HCT116 (cell line): Measurements from ENCODE around the gene NCAPG. TPM values are rescaled to one million over a fixed set of nuclear protein-coding genes. Genes with fewer than 3 reads are reported as not detected.

Source experiments
- ATAC-seq: fragments of 200-7000 bp; cut with Tn5 transposase; 2 replicates; pipeline ENCODE4 v1.9.1; 2020; ENCODE audit warnings: mild to moderate bottlenecking, moderate library complexity
- BruUV-seq: library from RNA; stranded (reverse); fragments of 400-500 nt; replicated peaks from 2 replicates; lab custom pipeline; 2021; lab: Mats Ljungman, UMichigan
- CTCF ChIA-PET: fragments of 300-600 bp; sonication (Branson Sonifier 250); formaldehyde crosslinking; loops from one replicate; lab custom pipeline; 2021; ENCODE audit warnings: antibody characterized with exemption; lab: Charles Lee
- POLR2A ChIA-PET: fragments of 300-600, 350-600 bp; sonication (Branson Sonifier 250); formaldehyde crosslinking; loops from one replicate; lab custom pipeline; 2021; ENCODE audit warnings: antibody characterized with exemption; lab: Charles Lee
- RAD21 ChIA-PET, 2 experiments: fragments of 300-600 bp; sonication (Branson Sonifier 250); formaldehyde crosslinking; loops; one replicate each; lab custom pipeline; 2023; ENCODE audit warnings: low total read pairs in 2 of 2; ENCODE audit not compliant: uncharacterized antibody in 2 of 2, unreplicated experiment in 2 of 2, low non-redundant PET in 1 of 2; lab: Charles Lee
- DNase-seq: peaks from one replicate; pipeline ENCODE4 v3.0.0-alpha.2; 2010; ENCODE audit warnings: low read depth, low spot score
- H2AFZ ChIP-seq: fragments of 200-600 bp; shearing (Covaris generic), sonication (generic); 2 replicates; pipeline ENCODE4 v1.6.1; 2017; ENCODE audit warnings: low read depth, mixed run types, mixed read lengths, antibody characterized with exemption, low read length; ENCODE audit not compliant: poor library complexity, severe bottlenecking
- H3K27ac ChIP-seq: 2 replicates; pipeline ENCODE4 v1.5.1; 2012; ENCODE audit warnings: low read depth, low read length
- H3K27me3 ChIP-seq: fragments of 200-600 bp; sonication (generic); 2 replicates; pipeline ENCODE4 v1.6.1; 2016; ENCODE audit warnings: mixed run types, low read length, mixed read lengths; ENCODE audit not compliant: insufficient read depth
- H3K36me3 ChIP-seq, 2 experiments: fragments of 200-500 bp in 1 of 2; fragments of 200-600 bp in 1 of 2; sonication (Bioruptor generic) in 1 of 2; sonication (generic) in 1 of 2; 2 replicates each; pipeline versions ENCODE4 v1.5.1 to v1.6.1; 2014 to 2016; ENCODE audit warnings: low read length in 2 of 2, inconsistent platforms in 1 of 2, mixed read lengths in 1 of 2, mixed run types in 1 of 2; ENCODE audit not compliant: insufficient read depth in 2 of 2, control insufficient read depth in 1 of 2
- H3K4me1 ChIP-seq, 2 experiments: fragments of 200-600 bp in 1 of 2; sonication (generic) in 1 of 2; 2 replicates each; pipeline versions ENCODE4 v1.5.1 to v1.6.1; 2012 to 2017; ENCODE audit warnings: low read length in 2 of 2, inconsistent platforms in 1 of 2, mild to moderate bottlenecking in 1 of 2, mixed read lengths in 1 of 2, mixed run types in 1 of 2, moderate library complexity in 1 of 2; ENCODE audit not compliant: insufficient read depth in 2 of 2, control insufficient read depth in 1 of 2
- H3K4me2 ChIP-seq: fragments of 200-600 bp; sonication (generic); 2 replicates; pipeline ENCODE4 v1.6.1; 2017; ENCODE audit warnings: mixed run types, low read length, mixed read lengths
- H3K4me3 ChIP-seq, 2 experiments: fragments of 200-600 bp in 1 of 2; sonication (generic) in 1 of 2; replicated peaks in 1 of 2; 2 replicates each; pipeline ENCODE4 v1.5.1; 2011 to 2016; ENCODE audit warnings: low read length in 2 of 2, control low read depth in 1 of 2, low read depth in 1 of 2, mild to moderate bottlenecking in 1 of 2, mixed read lengths in 1 of 2, mixed run types in 1 of 2
- H3K79me2 ChIP-seq: fragments of 200-600 bp; sonication (generic); 2 replicates; pipeline ENCODE4 v1.6.1; 2017; ENCODE audit warnings: mild to moderate bottlenecking, mixed run types, low read length, moderate library complexity, mixed read lengths; ENCODE audit not compliant: insufficient read depth
- H3K9ac ChIP-seq: fragments of 200-600 bp; sonication (generic); 2 replicates; pipeline ENCODE4 v1.6.1; 2016; ENCODE audit warnings: low read length, mixed read lengths
- H3K9me2 ChIP-seq: fragments of 200-600 bp; sonication (generic), shearing (Covaris generic); 2 replicates; pipeline ENCODE4 v1.6.1; 2017; ENCODE audit warnings: mixed run types, mild to moderate bottlenecking, moderate library complexity; ENCODE audit not compliant: insufficient read depth
- H3K9me3 ChIP-seq, 2 experiments: fragments of 200-500 bp in 1 of 2; fragments of 200-600 bp in 1 of 2; sonication (Bioruptor generic) in 1 of 2; sonication (generic) in 1 of 2; 2 replicates each; pipeline ENCODE4 v1.6.1; 2014 to 2017; ENCODE audit warnings: low read length in 2 of 2, mixed read lengths in 2 of 2, inconsistent platforms in 1 of 2, low read depth in 1 of 2, mild to moderate bottlenecking in 1 of 2, mixed run types in 1 of 2, moderate library complexity in 1 of 2; ENCODE audit not compliant: control insufficient read depth in 1 of 2, insufficient read depth in 1 of 2
- H4K20me1 ChIP-seq: fragments of 200-600 bp; sonication (generic), shearing (Covaris generic); 2 replicates; pipeline ENCODE4 v1.6.1; 2017; ENCODE audit warnings: mixed run types, mild to moderate bottlenecking, moderate library complexity; ENCODE audit not compliant: insufficient read depth
- CBX3 ChIP-seq: IDR thresholded peaks from 2 replicates; pipeline ENCODE4 v1.6.1; 2012; ENCODE audit warnings: low read depth
- EZH2phosphoT487 ChIP-seq: fragments of 200-600 bp; IDR thresholded peaks from 2 replicates; pipeline ENCODE4 v1.6.1; 2018; ENCODE audit warnings: antibody characterized with exemption, borderline replicate concordance
- FOSL1 ChIP-seq: IDR thresholded peaks from 2 replicates; pipeline ENCODE4 v1.6.1; 2012; ENCODE audit warnings: low read depth
- MAX ChIP-seq: IDR thresholded peaks from 2 replicates; pipeline ENCODE4 v1.6.1; 2012
- POLR2A ChIP-seq: IDR thresholded peaks from 2 replicates; pipeline ENCODE4 v1.7.0; 2011; ENCODE audit warnings: borderline replicate concordance; ENCODE audit not compliant: insufficient read depth, insufficient read length; ENCODE audit errors: extremely low read depth
- REST ChIP-seq: IDR thresholded peaks from 2 replicates; pipeline ENCODE4 v1.6.1; 2012; ENCODE audit warnings: low read depth
- SIN3A ChIP-seq: IDR thresholded peaks from 2 replicates; pipeline ENCODE4 v1.6.1; 2012; ENCODE audit warnings: low read depth
- SP1 ChIP-seq: IDR thresholded peaks from 2 replicates; pipeline ENCODE4 v1.6.1; 2012; ENCODE audit warnings: low read depth
- SRF ChIP-seq: IDR thresholded peaks from 2 replicates; pipeline ENCODE4 v1.6.1; 2012; ENCODE audit warnings: low read depth
- TCF7L2 ChIP-seq: IDR thresholded peaks from 2 replicates; pipeline ENCODE4 v1.7.0; 2011; ENCODE audit warnings: borderline replicate concordance, inconsistent platforms; ENCODE audit not compliant: insufficient read depth, insufficient read length; ENCODE audit errors: extremely low read depth
- ZNF274 ChIP-seq: fragments of 200-500 bp; sonication (Bioruptor generic); IDR thresholded peaks from 2 replicates; pipeline ENCODE4 v1.6.1; 2014; ENCODE audit warnings: mild to moderate bottlenecking, low read depth, low read length, inconsistent platforms
- intact Hi-C: fragments of 100-400 bp; cut with micrococcal nuclease; formaldehyde crosslinking; loops from 2 replicates; pipeline ENCODE4 v1.10.0; 2022
- total RNA-seq: library from RNA; stranded (reverse); gene quantifications from one replicate; pipeline ENCODE4 v1.2.1, GENCODE V29; 2021; ENCODE audit not compliant: unreplicated experiment
- TF ChIP-seq, protein P1 (sequence below): IDR thresholded peaks from 2 replicates; pipeline ENCODE4 v1.6.1; 2012

Gene NCAPG
- total RNA-seq, 1 experiment from 2014 or later, result 79.4 TPM

DNA sequence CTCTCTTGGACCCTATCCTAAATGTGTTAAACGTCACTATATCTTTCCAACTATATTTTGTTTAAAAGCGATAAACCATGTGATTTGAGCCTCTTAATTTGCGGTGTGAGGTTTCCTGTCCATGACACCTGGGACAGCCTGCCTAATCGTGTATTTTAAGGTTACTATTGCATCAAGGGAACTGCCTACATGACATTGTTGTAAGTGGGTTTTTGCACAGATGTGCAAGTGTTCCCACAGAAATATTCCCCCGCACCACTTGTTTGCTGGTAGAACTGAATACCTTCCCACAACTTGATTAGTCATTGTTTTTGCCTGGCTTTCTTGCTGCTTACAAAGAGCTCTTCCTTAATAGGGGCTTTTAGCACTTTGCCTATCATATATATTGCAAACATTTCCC is 24.2 kb upstream of the NCAPG start:
- Histone ChIP-seq H3K27me3 (no peaks in the 10 kb centered on the region), H3K9me3 (no peaks in the 10 kb centered on the region), H3K36me3 (no peaks in the 10 kb centered on the region), H4K20me1 (no peaks in the 10 kb centered on the region), H3K9ac (no peak overlapping the region), H3K4me3 (no peak overlapping the region), H3K9me2 (no peaks in the 10 kb centered on the region), H3K4me1 (peaks cover 0 to 7% of the 10 kb centered on the region in 2 experiments; a peak in 1 of 4 replicates), H3K79me2 (no peaks in the 10 kb centered on the region), H3K27ac (no peak overlapping the region), H2AFZ (no peak overlapping the region), H3K4me2 (no peak overlapping the region)
- POLR2A ChIA-PET, result no interaction called here
- TF ChIP-seq MAX (no peak), SRF (no peak), SIN3A (no peak), ZNF274 (no peak), POLR2A (no peak), TCF7L2 (no peak), CBX3 (no peak), SP1 (no peak), FOSL1 (no peak), EZH2phosphoT487 (no peak), REST (no peak)
- TF ChIP-seq, protein P1, sequence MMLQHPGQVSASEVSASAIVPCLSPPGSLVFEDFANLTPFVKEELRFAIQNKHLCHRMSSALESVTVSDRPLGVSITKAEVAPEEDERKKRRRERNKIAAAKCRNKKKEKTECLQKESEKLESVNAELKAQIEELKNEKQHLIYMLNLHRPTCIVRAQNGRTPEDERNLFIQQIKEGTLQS, result no peak
- CTCF ChIA-PET, result no interaction called here
- no peak for DNase-seq
- ATAC-seq, result no peak
- BruUV-seq, result no TSS peak
- intact Hi-C loops, result no loop called here
- RAD21 ChIA-PET, result no interaction called here
